K562 (cell line): ENCODE results near the gene OSCAR. TPM values are rescaled to one million over a fixed set of nuclear protein-coding genes. Genes with fewer than 3 reads are reported as not detected.
A peak's percentile ranks its signal among the peaks of the same experiment; 100 is the strongest.

Experiments
- ATAC-seq: fragments of 200-7000 bp; cut with Tn5 transposase; 3 replicates; pipeline ENCODE4 v1.9.1; 2020; ENCODE audit warnings: moderate library complexity
- BruUV-seq: library from RNA; stranded (reverse); fragments of 400-500 nt; replicated peaks from 2 replicates; lab custom pipeline; 2021; lab: Mats Ljungman, UMichigan
- CTCF ChIA-PET: fragments of 300-600 bp; formaldehyde crosslinking; extraction: SDS; loops from one replicate; lab custom pipeline; 2021; ENCODE audit warnings: low intra/inter-chr PET ratio; lab: Yijun Ruan, JAX
- POLR2A ChIA-PET: fragments of 300-600, 350-650 bp; sonication (Branson Sonifier 250); formaldehyde crosslinking; extraction: SDS; loops from one replicate; lab custom pipeline; 2021; ENCODE audit warnings: antibody characterized with exemption, inconsistent platforms; lab: Yijun Ruan, JAX
- DNase-seq, 4 experiments: peaks; one replicate each; pipeline versions ENCODE4 v3.0.0 to v3.0.0-alpha.2; 2011 to 2018; ENCODE audit warnings: low spot score in 3 of 4, mixed read lengths in 3 of 4; ENCODE audit errors: extremely low read depth in 1 of 4
- FAIRE-seq: peaks from 2 replicates; lab custom pipeline; 2011; peaks lifted over from hg19 to GRCh38; lab: Jason Lieb, UNC
- H2AFZ ChIP-seq: 2 replicates; pipeline ENCODE4 v1.6.0; 2011; ENCODE audit warnings: low read depth, low read length, control low read depth, inconsistent platforms
- H3K27ac ChIP-seq: fragments of 200-600 bp; 3 replicates; pipeline ENCODE4 v1.8.0; 2011; ENCODE audit warnings: low read depth, mild to moderate bottlenecking, control low read depth, inconsistent platforms, low read length, moderate library complexity, mixed read lengths; ENCODE audit errors: extremely low read depth
- H3K27me3 ChIP-seq, 2 experiments: fragments of 300-600 bp in 1 of 2; 2 replicates in 1 of 2; 3 replicates in 1 of 2; pipeline versions ENCODE4 v1.6.0 to v1.8.0; 2011; ENCODE audit warnings: inconsistent platforms in 2 of 2, low read length in 2 of 2, mild to moderate bottlenecking in 1 of 2, mixed read lengths in 1 of 2, moderate library complexity in 1 of 2; ENCODE audit not compliant: control insufficient read depth in 2 of 2, insufficient read depth in 2 of 2
- H3K36me3 ChIP-seq: fragments of 300-600 bp; 3 replicates; pipeline ENCODE4 v1.8.0; 2011; ENCODE audit warnings: mild to moderate bottlenecking, low read length, inconsistent platforms; ENCODE audit not compliant: control insufficient read depth, insufficient read depth
- H3K4me1 ChIP-seq, 2 experiments: fragments of 200-600 bp in 1 of 2; replicated peaks in 1 of 2; 2 replicates in 1 of 2; 3 replicates in 1 of 2; pipeline versions ENCODE4 v1.5.1 to v1.8.0; 2011; ENCODE audit warnings: inconsistent platforms in 2 of 2, low read length in 2 of 2, mild to moderate bottlenecking in 1 of 2, mixed read lengths in 1 of 2, moderate library complexity in 1 of 2; ENCODE audit not compliant: control insufficient read depth in 2 of 2, insufficient read depth in 2 of 2
- H3K4me2 ChIP-seq: 2 replicates; pipeline ENCODE4 v1.6.1; 2011; ENCODE audit warnings: low read length, control low read depth, inconsistent platforms, mixed read lengths; ENCODE audit not compliant: insufficient read depth
- H3K4me3 ChIP-seq: fragments of 200-600 bp; sonication (generic), shearing (Covaris generic); 2 replicates; pipeline ENCODE4 v1.5.1; 2016; ENCODE audit warnings: control low read depth, inconsistent platforms
- H3K79me2 ChIP-seq: fragments of 200-600 bp; 3 replicates; pipeline ENCODE4 v1.8.0; 2011; ENCODE audit warnings: low read length, inconsistent platforms; ENCODE audit not compliant: control insufficient read depth, insufficient read depth
- H3K9ac ChIP-seq, 2 experiments: 2 replicates each; pipeline versions ENCODE4 v1.6.0 to v1.6.1; 2011; ENCODE audit warnings: low read depth in 2 of 2, low read length in 2 of 2, control low read depth in 1 of 2, inconsistent platforms in 1 of 2, mild to moderate bottlenecking in 1 of 2, mixed read lengths in 1 of 2; ENCODE audit not compliant: insufficient read depth in 1 of 2
- H3K9me1 ChIP-seq: one replicate; pipeline ENCODE4 v1.6.0; 2011; ENCODE audit warnings: inconsistent platforms, mild to moderate bottlenecking, low read length, moderate library complexity; ENCODE audit not compliant: control insufficient read depth, insufficient read depth
- H3K9me3 ChIP-seq: replicated peaks from 2 replicates; pipeline ENCODE4 v1.5.1; 2011; ENCODE audit warnings: low read depth, low read length, inconsistent platforms; ENCODE audit not compliant: control insufficient read depth, insufficient read depth
- H4K20me1 ChIP-seq: replicated peaks from 2 replicates; pipeline ENCODE4 v1.6.1; 2011; ENCODE audit warnings: low read length, inconsistent platforms, mixed read lengths; ENCODE audit not compliant: control insufficient read depth, insufficient read depth
- ARHGAP35 ChIP-seq: fragments of 450-650 bp; IDR thresholded peaks from 2 replicates; pipeline ENCODE4 v1.6.1; 2018; ENCODE audit not compliant: partially characterized antibody
- ATF7 ChIP-seq: fragments of 450-650 bp; IDR thresholded peaks from 2 replicates; pipeline ENCODE4 v1.7.1; 2014; ENCODE audit warnings: mild to moderate bottlenecking, moderate library complexity
- BMI1 ChIP-seq: fragments of 150-350 bp; IDR thresholded peaks from 2 replicates; pipeline ENCODE4 v1.6.1; 2014; ENCODE audit warnings: low read length
- CBX8 ChIP-seq: fragments of 200-600 bp; sonication (generic); IDR thresholded peaks from 2 replicates; pipeline ENCODE4 v1.6.1; 2012; ENCODE audit warnings: borderline replicate concordance, mixed run types, low read depth, mild to moderate bottlenecking, moderate library complexity, mixed read lengths, low read length, control low read depth, inconsistent platforms; ENCODE audit not compliant: poor library complexity, severe bottlenecking; ENCODE audit errors: extremely low read depth
- HDGF ChIP-seq: fragments of 450-650 bp; IDR thresholded peaks from 2 replicates; pipeline ENCODE4 v1.6.1; 2016
- HNRNPLL ChIP-seq: fragments of 200-400 bp; formaldehyde crosslinking; IDR thresholded peaks from 2 replicates; pipeline ENCODE4 v1.6.1; 2017; ENCODE audit warnings: low read length, low read depth, mild to moderate bottlenecking; ENCODE audit not compliant: poor library complexity, severe bottlenecking
- MYC ChIP-seq, 2 experiments: fragments of 250-450 bp in 1 of 2; sonication (Bioruptor Pico) in 1 of 2; IDR thresholded peaks; 2 replicates each; pipeline versions ENCODE4 v1.5.1 to v1.6.1; 2012 to 2021; ENCODE audit warnings: low read depth in 2 of 2, borderline replicate concordance in 1 of 2, improper control_type of control experiment in 1 of 2, low read length in 1 of 2, mild to moderate bottlenecking in 1 of 2, moderate library complexity in 1 of 2
- NR2C1 ChIP-seq, 2 experiments: fragments of 450-650 bp; IDR thresholded peaks; 2 replicates each; pipeline ENCODE4 v1.6.1; 2017; ENCODE audit warnings: mild to moderate bottlenecking in 2 of 2, antibody characterized with exemption in 1 of 2, inconsistent platforms in 1 of 2, missing compliant biosample characterization in 1 of 2, missing genetic modification characterization in 1 of 2
- PYGO2 ChIP-seq: fragments of 450-650 bp; IDR thresholded peaks from 2 replicates; pipeline ENCODE4 v1.6.1; 2016; ENCODE audit warnings: mild to moderate bottlenecking, missing genetic modification characterization, moderate library complexity, missing compliant biosample characterization
- RBFOX2 ChIP-seq: fragments of 200-400 bp; formaldehyde crosslinking; IDR thresholded peaks from 2 replicates; pipeline ENCODE4 v1.6.1; 2017; ENCODE audit warnings: low read depth, mild to moderate bottlenecking, low read length, moderate library complexity
- SAFB2 ChIP-seq: fragments of 200-400 bp; formaldehyde crosslinking; IDR thresholded peaks from 2 replicates; pipeline ENCODE4 v1.6.1; 2018; ENCODE audit warnings: borderline replicate concordance, low read length, low read depth, moderate library complexity; ENCODE audit not compliant: severe bottlenecking
- SMAD3 ChIP-seq: fragments of 450-650 bp; formaldehyde crosslinking; conservative IDR thresholded peaks from 2 replicates; pipeline ENCODE4 v1.4.0; 2020; ENCODE audit warnings: mild to moderate bottlenecking
- SRSF7 ChIP-seq: fragments of 200-400 bp; formaldehyde crosslinking; optimal IDR thresholded peaks from 2 replicates; pipeline ENCODE3; 2017; ENCODE audit warnings: mild to moderate bottlenecking, low read depth, low read length
- ZBTB7A ChIP-seq: IDR thresholded peaks from 2 replicates; pipeline ENCODE4 v1.6.1; 2011; ENCODE audit warnings: low read depth, mild to moderate bottlenecking, low read length, moderate library complexity, borderline replicate concordance; ENCODE audit not compliant: control insufficient read depth
- ZNF134 ChIP-seq: fragments of 250-450 bp; sonication (Bioruptor Pico); conservative IDR thresholded peaks from 2 replicates; pipeline ENCODE4 v1.4.0; 2020
- ZNF583 ChIP-seq: fragments of 250-450 bp; sonication (Bioruptor Pico); IDR thresholded peaks from 2 replicates; pipeline ENCODE4 v1.4.0; 2020
- ZNF77 ChIP-seq: fragments of 250-450 bp; sonication (Bioruptor Pico); IDR thresholded peaks from 2 replicates; pipeline ENCODE4 v1.5.0; 2020
- WGBS: fragments of 100-300 bp; shearing (Covaris generic); methylation state at CpG from one replicate; pipeline ENCODE4 v1.1.6; 2016; ENCODE audit warnings: low coverage, mixed read lengths; ENCODE audit not compliant: insufficient coverage; ENCODE audit errors: missing lambda C conversion rate; 5-methylcytosine and 5-hydroxymethylcytosine counted together
- in situ Hi-C: fragments of 300-500 bp; cut with MboI; formaldehyde crosslinking; loops from 4 replicates; pipeline ENCODE4 v1.15.0; 2018; ENCODE audit warnings: inconsistent platforms, mixed read lengths
- intact Hi-C: fragments of 100-400 bp; cut with micrococcal nuclease; formaldehyde crosslinking; loops from 2 replicates; pipeline ENCODE4 v1.14.2; 2022
- polyA plus RNA-seq, 8 experiments: library from polyadenylated mRNA; depleted of rRNA in 4 of 8; stranded (reverse) in 5 of 8; unstranded in 3 of 8; fragments of >200 nt; fragmentation: Nextera tagmentation in 2 of 8; fragmentation: Illumina TruSeq in 1 of 8; extraction: Ambion mirVana in 2 of 8; extraction: Trizol in 1 of 8; gene quantifications; 2 replicates each; pipeline versions ENCODE4 v1.2.1 to v1.2.3, GENCODE V29; 2011 to 2014; ENCODE audit warnings: inconsistent platforms in 1 of 8, missing spikeins in 1 of 8
- total RNA-seq, 7 experiments: library from RNA; depleted of rRNA in 6 of 7; stranded (reverse); fragments of >200 nt in 6 of 7; fragmentation: Illumina TruSeq in 2 of 7; extraction: Trizol in 2 of 7; gene quantifications; 2 replicates each; pipeline versions ENCODE4 v1.2.1 to v1.2.3, GENCODE V29; 2011 to 2021; ENCODE audit warnings: low replicate concordance in 1 of 7
- TF ChIP-seq, protein P1 (sequence below), 2 experiments: fragments of 250-450 bp in 1 of 2; fragments of 450-650 bp in 1 of 2; sonication (Bioruptor Pico) in 1 of 2; IDR thresholded peaks; 2 replicates each; pipeline versions ENCODE4 v1.6.1 to v1.8.0; 2016 to 2021; ENCODE audit warnings: mild to moderate bottlenecking in 2 of 2, moderate library complexity in 2 of 2, missing compliant biosample characterization in 1 of 2, missing genetic modification characterization in 1 of 2
- TF ChIP-seq, protein P2 (sequence below), 2 experiments: fragments of 450-650 bp; IDR thresholded peaks; 2 replicates each; pipeline ENCODE4 v1.6.1; 2018; ENCODE audit warnings: mild to moderate bottlenecking in 2 of 2, low read depth in 1 of 2; ENCODE audit not compliant: partially characterized antibody in 2 of 2

OSCAR gene
- total and polyA plus RNA-seq, 9 of the 15 experiments (the other 6 are each of a cell fraction or from before 2014, with no cell fraction given) = 0.09 to 0.62 (median 0.13) TPM; not detected in 5

- ChIA-PET CTCF (no interaction called here), POLR2A (interaction anchor here (1.7 kb wide), 1 partner anchor 9 kb away, joined by 4 read pairs; no protein-coding TSS in a partner anchor)
- intact Hi-C loops = no loop called here
- BruUV-seq = no TSS peak
- no peak overlapping the region for H3K4me2 ChIP-seq
- H2AFZ ChIP-seq = no peak overlapping the region
- FAIRE-seq = no peak
- no peaks in the 10 kb centered on the region for H3K4me1 ChIP-seq
- H3K79me2 ChIP-seq = no peaks in the 10 kb centered on the region
- in situ Hi-C loops = no loop called here
- peaks cover 9 to 41% of the 10 kb centered on the region in 2 experiments; a peak in 3 of 5 replicates for H3K27me3 ChIP-seq
- no peak for ATAC-seq
- no peaks in the 10 kb centered on the region for H3K9me1 ChIP-seq
- no peak overlapping the region for H3K9ac ChIP-seq
- H3K9me3 ChIP-seq = peaks cover 5% of the 10 kb centered on the region
- no peaks in the 10 kb centered on the region for H3K36me3 ChIP-seq
- no peak overlapping the region for H3K27ac ChIP-seq
- no peaks in the 10 kb centered on the region for H4K20me1 ChIP-seq
- TF ChIP-seq PYGO2 = no peak
- TF ChIP-seq ARHGAP35 = no peak
- TF ChIP-seq, protein P1, sequence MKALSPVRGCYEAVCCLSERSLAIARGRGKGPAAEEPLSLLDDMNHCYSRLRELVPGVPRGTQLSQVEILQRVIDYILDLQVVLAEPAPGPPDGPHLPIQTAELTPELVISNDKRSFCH (CRISPR knock-in tag; IDR thresholded peaks at IDR 0.05) = no peak
- TF ChIP-seq, protein P1 (tag; IDR thresholded peaks at IDR 0.05) = no peak
- TF ChIP-seq ATF7 = no peak
- TF ChIP-seq RBFOX2 = no peak
- no peak for TF ChIP-seq ZNF583 (CRISPR knock-in tag)
- TF ChIP-seq ZNF77 (CRISPR knock-in tag) = no peak
- TF ChIP-seq, protein P2, sequence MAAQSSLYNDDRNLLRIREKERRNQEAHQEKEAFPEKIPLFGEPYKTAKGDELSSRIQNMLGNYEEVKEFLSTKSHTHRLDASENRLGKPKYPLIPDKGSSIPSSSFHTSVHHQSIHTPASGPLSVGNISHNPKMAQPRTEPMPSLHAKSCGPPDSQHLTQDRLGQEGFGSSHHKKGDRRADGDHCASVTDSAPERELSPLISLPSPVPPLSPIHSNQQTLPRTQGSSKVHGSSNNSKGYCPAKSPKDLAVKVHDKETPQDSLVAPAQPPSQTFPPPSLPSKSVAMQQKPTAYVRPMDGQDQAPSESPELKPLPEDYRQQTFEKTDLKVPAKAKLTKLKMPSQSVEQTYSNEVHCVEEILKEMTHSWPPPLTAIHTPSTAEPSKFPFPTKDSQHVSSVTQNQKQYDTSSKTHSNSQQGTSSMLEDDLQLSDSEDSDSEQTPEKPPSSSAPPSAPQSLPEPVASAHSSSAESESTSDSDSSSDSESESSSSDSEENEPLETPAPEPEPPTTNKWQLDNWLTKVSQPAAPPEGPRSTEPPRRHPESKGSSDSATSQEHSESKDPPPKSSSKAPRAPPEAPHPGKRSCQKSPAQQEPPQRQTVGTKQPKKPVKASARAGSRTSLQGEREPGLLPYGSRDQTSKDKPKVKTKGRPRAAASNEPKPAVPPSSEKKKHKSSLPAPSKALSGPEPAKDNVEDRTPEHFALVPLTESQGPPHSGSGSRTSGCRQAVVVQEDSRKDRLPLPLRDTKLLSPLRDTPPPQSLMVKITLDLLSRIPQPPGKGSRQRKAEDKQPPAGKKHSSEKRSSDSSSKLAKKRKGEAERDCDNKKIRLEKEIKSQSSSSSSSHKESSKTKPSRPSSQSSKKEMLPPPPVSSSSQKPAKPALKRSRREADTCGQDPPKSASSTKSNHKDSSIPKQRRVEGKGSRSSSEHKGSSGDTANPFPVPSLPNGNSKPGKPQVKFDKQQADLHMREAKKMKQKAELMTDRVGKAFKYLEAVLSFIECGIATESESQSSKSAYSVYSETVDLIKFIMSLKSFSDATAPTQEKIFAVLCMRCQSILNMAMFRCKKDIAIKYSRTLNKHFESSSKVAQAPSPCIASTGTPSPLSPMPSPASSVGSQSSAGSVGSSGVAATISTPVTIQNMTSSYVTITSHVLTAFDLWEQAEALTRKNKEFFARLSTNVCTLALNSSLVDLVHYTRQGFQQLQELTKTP (IDR thresholded peaks at IDR 0.05; ENCODE audit: low read depth in 1 of 2, partially characterized antibody in 2 of 2) = no peak
- no peak for TF ChIP-seq ZNF134 (CRISPR knock-in tag)
- TF ChIP-seq HNRNPLL = no peak
- TF ChIP-seq HDGF = no peak
- no peak for TF ChIP-seq CBX8
- no peak for TF ChIP-seq SMAD3 (CRISPR knock-in tag)
- no peak for TF ChIP-seq BMI1
- TF ChIP-seq SAFB2 = no peak
- no peak for TF ChIP-seq NR2C1 (IDR thresholded peaks at IDR 0.05)
- TF ChIP-seq NR2C1 (tag; IDR thresholded peaks at IDR 0.05) = no peak
- TF ChIP-seq ZBTB7A = no peak
- TF ChIP-seq MYC (IDR thresholded peaks at IDR 0.05; ENCODE audit: low read depth, low read length) = no peak
- no peak for TF ChIP-seq MYC (CRISPR knock-in tag; IDR thresholded peaks at IDR 0.05; ENCODE audit: borderline replicate concordance, low read depth)
- no peak for TF ChIP-seq SRSF7
- DNase-seq = peak in 3 of 4 experiments; percentile 1
- 11% methylated on average over 4 of the region's 5 CpGs for WGBS
- H3K4me3 ChIP-seq = no peak overlapping the region
These were observed 23.3 kb downstream of the OSCAR start for GRCh38 chr19:54077334-54077733.
